ENCODE results near the gene MMP15.

The MMP15 gene

GRCh38 chr16:58082381-58082780, 56.8 kb downstream of the MMP15 start:
- no peak for TF ChIP-seq MYC (IDR thresholded peaks at IDR 0.05; ENCODE audit: low read depth, low read length)
- TF ChIP-seq, protein P1, sequence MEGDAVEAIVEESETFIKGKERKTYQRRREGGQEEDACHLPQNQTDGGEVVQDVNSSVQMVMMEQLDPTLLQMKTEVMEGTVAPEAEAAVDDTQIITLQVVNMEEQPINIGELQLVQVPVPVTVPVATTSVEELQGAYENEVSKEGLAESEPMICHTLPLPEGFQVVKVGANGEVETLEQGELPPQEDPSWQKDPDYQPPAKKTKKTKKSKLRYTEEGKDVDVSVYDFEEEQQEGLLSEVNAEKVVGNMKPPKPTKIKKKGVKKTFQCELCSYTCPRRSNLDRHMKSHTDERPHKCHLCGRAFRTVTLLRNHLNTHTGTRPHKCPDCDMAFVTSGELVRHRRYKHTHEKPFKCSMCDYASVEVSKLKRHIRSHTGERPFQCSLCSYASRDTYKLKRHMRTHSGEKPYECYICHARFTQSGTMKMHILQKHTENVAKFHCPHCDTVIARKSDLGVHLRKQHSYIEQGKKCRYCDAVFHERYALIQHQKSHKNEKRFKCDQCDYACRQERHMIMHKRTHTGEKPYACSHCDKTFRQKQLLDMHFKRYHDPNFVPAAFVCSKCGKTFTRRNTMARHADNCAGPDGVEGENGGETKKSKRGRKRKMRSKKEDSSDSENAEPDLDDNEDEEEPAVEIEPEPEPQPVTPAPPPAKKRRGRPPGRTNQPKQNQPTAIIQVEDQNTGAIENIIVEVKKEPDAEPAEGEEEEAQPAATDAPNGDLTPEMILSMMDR (IDR thresholded peaks at IDR 0.05; ENCODE audit: low read depth, low read length): no peak
- TF ChIP-seq MAX (IDR thresholded peaks at IDR 0.05; ENCODE audit: low read depth, low read length): no peak
- TF ChIP-seq POLR2A (IDR thresholded peaks at IDR 0.05; ENCODE audit: extremely low read depth, insufficient read length): no peak
- no peak for DNase-seq (ENCODE audit: low read depth)
- H3K4me3 ChIP-seq (ENCODE audit: low read depth, low read length): no peak overlapping the region

DNA sequence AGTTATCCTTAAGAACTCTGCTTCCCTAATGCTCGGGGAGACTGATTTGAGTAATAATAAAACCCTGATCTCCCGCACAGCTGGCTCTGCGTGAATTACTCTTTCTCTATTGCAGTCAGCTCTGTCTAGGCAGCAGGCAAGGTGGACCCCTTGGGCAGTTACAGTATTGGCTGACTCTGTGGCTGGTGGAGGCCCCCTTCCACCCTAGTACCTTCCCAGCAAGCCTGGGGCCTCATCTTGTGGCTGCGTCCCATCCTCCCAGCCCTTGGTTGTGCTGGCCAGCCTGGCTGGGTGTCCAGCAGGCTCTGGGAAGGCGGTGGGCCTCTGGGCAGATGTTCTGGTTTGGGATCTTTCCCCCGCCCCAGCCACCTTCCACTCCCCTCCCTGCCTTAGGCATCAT, 59.1 kb downstream of the MMP15 start:
- DNase-seq (ENCODE audit: low read depth): no peak
- H3K4me3 ChIP-seq (ENCODE audit: low read depth, low read length): no peak overlapping the region
- TF ChIP-seq, protein P1 (IDR thresholded peaks at IDR 0.05; ENCODE audit: low read depth, low read length): no peak
- TF ChIP-seq POLR2A (IDR thresholded peaks at IDR 0.05; ENCODE audit: extremely low read depth, insufficient read length): no peak
- no peak for TF ChIP-seq MAX (IDR thresholded peaks at IDR 0.05; ENCODE audit: low read depth, low read length)
- no peak for TF ChIP-seq MYC (IDR thresholded peaks at IDR 0.05; ENCODE audit: low read depth, low read length)

GRCh38 chr16:58085171-58085570, 59.6 kb downstream of the MMP15 start:
- no peak overlapping the region for H3K4me3 ChIP-seq (ENCODE audit: low read depth, low read length)
- no peak for DNase-seq (ENCODE audit: low read depth)
- no peak for TF ChIP-seq POLR2A (IDR thresholded peaks at IDR 0.05; ENCODE audit: extremely low read depth, insufficient read length)
- TF ChIP-seq, protein P1 (IDR thresholded peaks at IDR 0.05; ENCODE audit: low read depth, low read length): no peak
- no peak for TF ChIP-seq MYC (IDR thresholded peaks at IDR 0.05; ENCODE audit: low read depth, low read length)
- TF ChIP-seq MAX (IDR thresholded peaks at IDR 0.05; ENCODE audit: low read depth, low read length): no peak

DNA sequence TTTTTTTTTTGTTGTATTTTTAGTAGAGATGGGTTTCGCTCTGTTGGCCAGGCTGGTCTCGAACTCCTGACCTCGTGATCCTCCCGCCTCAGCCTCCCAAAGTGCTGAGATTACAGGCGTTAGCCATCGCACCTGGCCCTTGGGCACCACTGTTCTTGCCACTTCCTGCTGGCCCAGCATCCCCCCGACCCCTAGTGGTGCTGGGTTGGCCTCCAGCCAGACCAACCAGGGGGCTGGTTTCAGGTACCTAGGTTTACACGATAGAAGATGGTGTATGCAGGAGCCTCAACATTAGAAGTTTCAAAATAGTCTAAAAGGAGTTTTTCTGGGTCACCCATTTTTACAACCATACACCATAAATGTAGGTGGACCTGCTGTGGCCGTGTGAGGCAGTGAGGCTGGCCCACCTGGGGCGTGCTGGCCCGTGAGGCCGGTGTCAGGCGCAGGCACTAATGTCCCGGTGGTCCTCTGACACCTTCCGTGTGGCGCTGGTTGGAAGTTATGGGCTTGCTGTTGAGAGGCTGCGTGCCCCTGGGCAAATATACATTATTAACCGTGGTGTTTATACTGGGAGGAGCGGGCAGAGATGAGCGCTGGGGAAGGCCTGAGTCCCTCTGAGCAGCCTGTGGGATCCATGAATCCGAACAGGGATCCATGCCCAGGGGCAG, 60.2 kb downstream of the MMP15 start:
- TF ChIP-seq MYC (IDR thresholded peaks at IDR 0.05; ENCODE audit: low read depth, low read length): no peak
- TF ChIP-seq MAX (IDR thresholded peaks at IDR 0.05; ENCODE audit: low read depth, low read length): no peak
- TF ChIP-seq POLR2A (IDR thresholded peaks at IDR 0.05; ENCODE audit: extremely low read depth, insufficient read length): no peak
- TF ChIP-seq, protein P1 (IDR thresholded peaks at IDR 0.05; ENCODE audit: low read depth, low read length): no peak
- DNase-seq (ENCODE audit: low read depth): no peak
- no peak overlapping the region for H3K4me3 ChIP-seq (ENCODE audit: low read depth, low read length)

GRCh38 chr16:58086381-58087208, 61.0 kb downstream of the MMP15 start:
- TF ChIP-seq MAX (IDR thresholded peaks at IDR 0.05; ENCODE audit: low read depth, low read length) (no peak), POLR2A (IDR thresholded peaks at IDR 0.05; ENCODE audit: extremely low read depth, insufficient read length) (no peak), MYC (IDR thresholded peaks at IDR 0.05; ENCODE audit: low read depth, low read length) (no peak)
- no peak overlapping the region for H3K4me3 ChIP-seq (ENCODE audit: low read depth, low read length)
- DNase-seq (ENCODE audit: low read depth): no peak

Data from NB4 (cell line).